Measurements from ENCODE around the gene DPYD.

DPYD gene

DNA sequence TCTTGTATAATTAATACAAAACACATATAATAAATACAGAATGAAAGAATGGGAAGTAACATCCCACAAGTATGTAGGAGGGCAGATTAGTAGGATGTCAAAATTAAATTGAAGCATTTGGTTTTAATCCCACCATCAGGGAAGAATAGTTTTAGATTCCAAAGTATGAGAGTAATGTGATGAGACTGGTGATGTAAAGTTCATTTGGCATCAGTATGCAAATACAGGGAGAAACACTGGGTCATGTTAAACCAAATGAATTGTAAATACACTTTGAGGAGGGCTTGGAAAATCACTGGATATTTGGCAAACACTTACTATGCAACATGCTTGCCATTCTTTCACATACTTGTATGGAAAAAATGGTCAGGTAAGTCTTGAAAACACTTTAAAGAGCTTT is 358.8 kb downstream of the DPYD start:
- no peak for DNase-seq (ENCODE audit: low spot score)
- in situ Hi-C loops (cut with MboI; ENCODE audit: low pct_unique_long_range_greater_than_20kb, low sequenced_read_pairs, unreplicated experiment): no loop called here
- TF ChIP-seq, protein P1, sequence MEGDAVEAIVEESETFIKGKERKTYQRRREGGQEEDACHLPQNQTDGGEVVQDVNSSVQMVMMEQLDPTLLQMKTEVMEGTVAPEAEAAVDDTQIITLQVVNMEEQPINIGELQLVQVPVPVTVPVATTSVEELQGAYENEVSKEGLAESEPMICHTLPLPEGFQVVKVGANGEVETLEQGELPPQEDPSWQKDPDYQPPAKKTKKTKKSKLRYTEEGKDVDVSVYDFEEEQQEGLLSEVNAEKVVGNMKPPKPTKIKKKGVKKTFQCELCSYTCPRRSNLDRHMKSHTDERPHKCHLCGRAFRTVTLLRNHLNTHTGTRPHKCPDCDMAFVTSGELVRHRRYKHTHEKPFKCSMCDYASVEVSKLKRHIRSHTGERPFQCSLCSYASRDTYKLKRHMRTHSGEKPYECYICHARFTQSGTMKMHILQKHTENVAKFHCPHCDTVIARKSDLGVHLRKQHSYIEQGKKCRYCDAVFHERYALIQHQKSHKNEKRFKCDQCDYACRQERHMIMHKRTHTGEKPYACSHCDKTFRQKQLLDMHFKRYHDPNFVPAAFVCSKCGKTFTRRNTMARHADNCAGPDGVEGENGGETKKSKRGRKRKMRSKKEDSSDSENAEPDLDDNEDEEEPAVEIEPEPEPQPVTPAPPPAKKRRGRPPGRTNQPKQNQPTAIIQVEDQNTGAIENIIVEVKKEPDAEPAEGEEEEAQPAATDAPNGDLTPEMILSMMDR (IDR thresholded peaks at IDR 0.05; ENCODE audit: extremely low read depth, insufficient read depth, missing control alignments): no peak

DNA sequence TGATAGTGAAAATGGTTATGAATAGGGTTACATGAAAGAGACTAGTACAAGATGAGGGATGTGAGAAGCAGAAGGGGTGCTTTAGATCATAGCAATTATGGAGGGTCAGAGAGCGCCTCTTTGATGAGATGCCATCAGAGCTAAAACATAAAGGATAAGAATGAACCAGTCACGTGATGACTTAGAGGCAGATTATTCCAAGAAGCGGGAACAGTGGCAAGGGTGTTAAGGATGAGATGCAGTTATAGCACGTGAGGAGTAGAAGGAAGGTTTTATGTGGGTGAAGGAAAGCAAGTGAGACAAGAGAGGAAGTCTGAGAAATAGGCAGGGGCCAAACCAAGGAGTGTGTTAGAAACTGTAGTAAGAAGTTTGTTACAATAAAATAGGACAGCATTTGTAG is 360.1 kb downstream of the DPYD start:
- no peak for DNase-seq (ENCODE audit: low spot score)
- TF ChIP-seq, protein P1 (IDR thresholded peaks at IDR 0.05; ENCODE audit: extremely low read depth, insufficient read depth, missing control alignments): no peak
- in situ Hi-C loops (cut with MboI; ENCODE audit: low pct_unique_long_range_greater_than_20kb, low sequenced_read_pairs, unreplicated experiment): no loop called here

DNA sequence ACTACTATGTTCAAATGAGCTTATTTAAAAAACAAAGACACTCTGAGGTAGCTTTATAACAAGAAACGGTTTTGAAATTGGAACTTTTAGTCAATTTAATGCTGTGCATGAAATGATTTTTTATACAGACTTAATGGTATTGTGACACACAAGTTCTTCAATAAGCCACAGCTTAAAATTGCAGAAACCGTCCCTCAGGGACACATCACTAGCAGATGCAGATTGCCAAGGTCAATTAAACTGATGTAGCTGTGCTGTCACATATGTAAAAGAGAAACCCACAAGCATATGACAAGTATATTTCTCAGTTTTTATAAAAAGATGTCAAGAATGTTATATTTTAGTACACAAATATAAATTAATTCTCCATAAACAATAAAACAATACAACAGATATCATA is 366.9 kb downstream of the DPYD start:
- TF ChIP-seq, protein P1 (IDR thresholded peaks at IDR 0.05; ENCODE audit: extremely low read depth, insufficient read depth, missing control alignments): no peak
- DNase-seq (ENCODE audit: low spot score): no peak
- in situ Hi-C loops (cut with MboI; ENCODE audit: low pct_unique_long_range_greater_than_20kb, low sequenced_read_pairs, unreplicated experiment): no loop called here

DNA sequence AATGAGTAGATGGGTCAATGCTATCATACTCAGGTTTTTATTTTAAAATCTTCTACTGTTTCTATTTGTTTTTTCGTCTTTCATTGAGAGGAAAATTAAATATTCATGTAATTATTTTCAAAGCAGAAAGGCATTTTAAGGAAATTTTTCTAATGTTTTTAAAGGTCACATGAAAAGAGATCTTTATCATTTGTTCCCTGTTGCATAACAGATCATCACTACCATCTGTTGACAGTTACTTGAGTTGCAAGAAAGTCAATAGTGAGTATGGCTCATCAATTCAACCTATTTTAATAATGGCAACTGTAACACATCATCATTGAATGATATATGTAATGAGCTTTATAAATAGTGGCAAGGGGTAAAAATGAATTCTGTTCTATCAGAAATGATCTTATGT is 369.7 kb downstream of the DPYD start:
- in situ Hi-C loops (cut with MboI; ENCODE audit: low pct_unique_long_range_greater_than_20kb, low sequenced_read_pairs, unreplicated experiment): no loop called here
- no peak for DNase-seq (ENCODE audit: low spot score)
- TF ChIP-seq, protein P1 (IDR thresholded peaks at IDR 0.05; ENCODE audit: extremely low read depth, insufficient read depth, missing control alignments): no peak

DNA sequence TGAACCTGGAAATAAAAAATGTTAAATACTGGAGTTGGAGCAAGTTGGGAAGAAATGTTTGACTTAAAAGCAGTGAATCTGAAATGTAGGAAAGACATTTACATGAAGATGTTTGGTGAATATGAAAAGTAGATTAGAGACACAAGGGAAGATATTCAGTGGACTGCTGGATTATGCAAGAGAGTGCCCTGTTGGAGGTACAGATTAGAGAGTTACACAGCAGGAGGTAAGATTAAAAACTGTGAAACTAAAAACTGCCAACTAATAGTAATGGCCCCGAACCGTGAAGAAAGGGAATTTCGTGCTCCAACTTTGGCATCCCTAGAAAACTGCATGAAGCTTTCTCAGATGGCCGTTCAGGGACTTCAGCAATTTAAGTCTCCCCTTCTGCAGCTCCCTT is 375.4 kb downstream of the DPYD start:
- in situ Hi-C loops (cut with MboI; ENCODE audit: low pct_unique_long_range_greater_than_20kb, low sequenced_read_pairs, unreplicated experiment): no loop called here
- no peak for DNase-seq (ENCODE audit: low spot score)
- TF ChIP-seq, protein P1 (IDR thresholded peaks at IDR 0.05; ENCODE audit: extremely low read depth, insufficient read depth, missing control alignments): no peak

DNA sequence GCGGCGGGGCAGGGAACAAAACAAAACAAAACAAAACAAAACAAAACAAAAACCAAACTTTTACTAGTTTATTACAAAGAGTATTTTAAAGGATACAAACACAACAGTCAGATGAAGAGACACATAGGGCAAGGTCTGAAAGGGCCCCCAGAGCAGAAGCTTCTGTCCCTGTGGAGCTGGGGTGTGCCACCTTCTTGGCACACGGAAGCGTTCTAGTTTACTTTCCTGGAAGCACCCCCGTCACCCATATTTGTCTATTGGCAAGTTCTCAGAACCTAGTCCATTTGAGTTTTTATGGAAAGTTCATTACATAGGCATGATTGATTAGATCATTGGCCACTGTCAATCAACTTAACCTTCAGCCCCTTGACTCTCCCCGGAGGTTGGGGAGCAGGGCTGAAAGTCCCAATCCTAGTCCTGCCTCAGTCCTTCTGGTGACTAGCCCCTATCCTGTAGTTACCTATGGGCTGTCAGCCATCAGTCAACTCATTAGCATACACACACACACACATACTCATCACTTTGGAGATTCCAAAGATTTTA is 380.4 kb downstream of the DPYD start:
- TF ChIP-seq, protein P1 (IDR thresholded peaks at IDR 0.05; ENCODE audit: extremely low read depth, insufficient read depth, missing control alignments): no peak
- in situ Hi-C loops (cut with MboI; ENCODE audit: low pct_unique_long_range_greater_than_20kb, low sequenced_read_pairs, unreplicated experiment): no loop called here
- DNase-seq (ENCODE audit: low spot score): no peak

DNA sequence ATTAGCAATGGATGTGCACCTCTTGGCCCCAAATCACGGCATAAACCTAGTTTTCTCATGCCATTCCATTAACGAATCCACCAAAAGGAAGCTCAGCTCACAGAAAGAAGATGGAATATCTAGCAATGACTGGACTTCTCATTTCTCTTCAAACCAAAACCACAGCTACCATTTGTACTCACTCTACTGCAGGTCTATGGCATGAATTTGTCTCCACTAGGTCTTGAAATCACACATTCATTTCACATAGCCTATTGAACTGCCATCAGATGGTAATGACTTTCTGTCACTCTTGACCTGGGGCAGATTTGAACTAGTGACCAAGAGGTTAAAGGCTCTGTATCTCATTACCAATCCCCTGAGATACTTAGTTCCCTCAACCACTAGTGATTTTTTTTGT is 382.7 kb downstream of the DPYD start:
- TF ChIP-seq, protein P1 (IDR thresholded peaks at IDR 0.05; ENCODE audit: extremely low read depth, insufficient read depth, missing control alignments): no peak
- in situ Hi-C loops (cut with MboI; ENCODE audit: low pct_unique_long_range_greater_than_20kb, low sequenced_read_pairs, unreplicated experiment): no loop called here
- no peak for DNase-seq (ENCODE audit: low spot score)

Data from GM13977 (cell line).